ENCODE data around the gene WDR36. TPM values are rescaled to one million over a fixed set of nuclear protein-coding genes. Genes with fewer than 3 reads are reported as not detected.

The WDR36 gene
- total and polyA plus RNA-seq, 2 experiments from 2014 or later, result 18.5 to 56.8 TPM

DNA sequence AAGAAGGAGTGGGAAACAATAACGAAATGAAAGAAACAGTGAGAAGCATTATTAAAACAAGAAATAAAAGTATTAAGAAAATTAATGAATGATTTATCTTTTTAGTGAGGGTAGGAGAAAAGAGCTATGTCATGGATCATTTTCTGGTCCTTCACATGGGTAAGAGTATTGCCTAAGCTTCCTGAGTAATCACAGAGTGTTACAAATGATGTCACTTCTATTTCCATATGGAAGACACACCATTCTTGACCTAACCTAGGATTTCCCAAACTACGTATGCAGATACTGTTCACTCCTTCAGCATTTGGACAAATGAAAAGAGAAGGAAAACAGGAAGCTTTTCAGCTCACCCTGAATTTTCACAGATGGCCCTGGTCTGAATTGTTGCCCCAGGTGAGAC, 23.9 kb upstream of the WDR36 start (continued):
- no peak for TF ChIP-seq ZNF462 (CRISPR knock-in tag; IDR thresholded peaks at IDR 0.05)

DNA sequence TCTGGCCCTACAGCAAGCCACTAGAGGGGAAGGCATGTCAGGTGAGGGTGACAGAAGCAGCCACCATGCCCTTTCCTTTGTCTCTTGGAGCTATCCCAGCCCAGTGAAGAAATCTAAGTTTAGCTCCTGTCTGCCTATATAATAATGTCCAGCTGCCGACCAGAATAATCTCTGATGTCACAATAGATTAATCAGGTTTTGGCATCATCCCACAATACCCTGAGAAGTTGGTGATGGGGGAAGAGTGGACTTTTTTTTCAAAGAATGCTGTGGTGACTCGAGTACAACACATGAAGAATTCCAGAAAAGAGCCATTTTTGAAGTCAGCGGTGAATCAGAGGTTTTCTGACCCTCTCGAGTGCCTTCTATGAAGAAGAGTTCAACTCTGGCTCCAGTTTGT, 22.3 kb upstream of the WDR36 start:
- peak overlapping the region; percentile 69 for H3K4me3 ChIP-seq
- Mint-ChIP-seq H3K27me3 (ENCODE audit: insufficient read depth, low read depth, poor library complexity) (peaks cover 61% of the 10 kb centered on the region), H3K4me1 (peaks cover 8% of the 10 kb centered on the region; the same call in 2 of the 3 replicates), H3K9me3 (no peaks in the 10 kb centered on the region), H3K36me3 (ENCODE audit: low read depth) (no peaks in the 10 kb centered on the region), H3K27ac (no peak overlapping the region), H3K4me3 (peak overlapping the region; percentile 79)
- DNase-seq (ENCODE audit: low spot score) (no peak), ATAC-seq (no peak)
- peaks cover 70% of the 10 kb centered on the region for H3K27me3 ChIP-seq (ENCODE audit: insufficient read depth)
- no peaks in the 10 kb centered on the region for H3K79me2 ChIP-seq (replicated peaks; ENCODE audit: insufficient read depth)
- no peaks in the 10 kb centered on the region for H4K20me1 ChIP-seq (replicated peaks; ENCODE audit: insufficient read depth)
- peaks cover 18% of the 10 kb centered on the region for H3K4me1 ChIP-seq (ENCODE audit: insufficient read depth)
- peak overlapping the region; percentile 99 for H2AFZ ChIP-seq
- H3F3A ChIP-seq (replicated peaks; ENCODE audit: low read depth), result no peaks in the 10 kb centered on the region
- peak overlapping the region; percentile 88 for H3K4me2 ChIP-seq
- H3K27ac ChIP-seq (ENCODE audit: low read depth), result no peak overlapping the region
- H3K9me2 ChIP-seq (ENCODE audit: insufficient read depth), result no peaks in the 10 kb centered on the region
- no peaks in the 10 kb centered on the region for H3K36me3 ChIP-seq (ENCODE audit: insufficient read depth)
- TF ChIP-seq, protein P1, sequence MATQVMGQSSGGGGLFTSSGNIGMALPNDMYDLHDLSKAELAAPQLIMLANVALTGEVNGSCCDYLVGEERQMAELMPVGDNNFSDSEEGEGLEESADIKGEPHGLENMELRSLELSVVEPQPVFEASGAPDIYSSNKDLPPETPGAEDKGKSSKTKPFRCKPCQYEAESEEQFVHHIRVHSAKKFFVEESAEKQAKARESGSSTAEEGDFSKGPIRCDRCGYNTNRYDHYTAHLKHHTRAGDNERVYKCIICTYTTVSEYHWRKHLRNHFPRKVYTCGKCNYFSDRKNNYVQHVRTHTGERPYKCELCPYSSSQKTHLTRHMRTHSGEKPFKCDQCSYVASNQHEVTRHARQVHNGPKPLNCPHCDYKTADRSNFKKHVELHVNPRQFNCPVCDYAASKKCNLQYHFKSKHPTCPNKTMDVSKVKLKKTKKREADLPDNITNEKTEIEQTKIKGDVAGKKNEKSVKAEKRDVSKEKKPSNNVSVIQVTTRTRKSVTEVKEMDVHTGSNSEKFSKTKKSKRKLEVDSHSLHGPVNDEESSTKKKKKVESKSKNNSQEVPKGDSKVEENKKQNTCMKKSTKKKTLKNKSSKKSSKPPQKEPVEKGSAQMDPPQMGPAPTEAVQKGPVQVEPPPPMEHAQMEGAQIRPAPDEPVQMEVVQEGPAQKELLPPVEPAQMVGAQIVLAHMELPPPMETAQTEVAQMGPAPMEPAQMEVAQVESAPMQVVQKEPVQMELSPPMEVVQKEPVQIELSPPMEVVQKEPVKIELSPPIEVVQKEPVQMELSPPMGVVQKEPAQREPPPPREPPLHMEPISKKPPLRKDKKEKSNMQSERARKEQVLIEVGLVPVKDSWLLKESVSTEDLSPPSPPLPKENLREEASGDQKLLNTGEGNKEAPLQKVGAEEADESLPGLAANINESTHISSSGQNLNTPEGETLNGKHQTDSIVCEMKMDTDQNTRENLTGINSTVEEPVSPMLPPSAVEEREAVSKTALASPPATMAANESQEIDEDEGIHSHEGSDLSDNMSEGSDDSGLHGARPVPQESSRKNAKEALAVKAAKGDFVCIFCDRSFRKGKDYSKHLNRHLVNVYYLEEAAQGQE (IDR thresholded peaks at IDR 0.05; ENCODE audit: unreplicated experiment), result no peak
- TF ChIP-seq NANOG (IDR thresholded peaks at IDR 0.05; ENCODE audit: borderline replicate concordance) (no peak), ETS1 (IDR thresholded peaks at IDR 0.05) (no peak), CTCF (conservative IDR thresholded peaks at IDR 0.05; ENCODE audit: low read depth in 2 of 2) (no peak), JUNB (IDR thresholded peaks at IDR 0.05; ENCODE audit: unreplicated experiment) (no peak), EZH2phosphoT487 (IDR thresholded peaks at IDR 0.05; ENCODE audit: unreplicated experiment) (no peak)

All from GM23338 (cell line).